ENCODE data around the gene CELSR1. TPM values are rescaled to one million over a fixed set of nuclear protein-coding genes. Genes with fewer than 3 reads are reported as not detected.
"Not testable (repeated sequence)": the region's sequence is repeated elsewhere in the genome, so short reads cannot be mapped to it uniquely, and the experiment has no call there.

Gene CELSR1
- total RNA-seq, 4 donors from 2014 or later = 31.7 to 72.7 (median 54.1) TPM

DNA sequence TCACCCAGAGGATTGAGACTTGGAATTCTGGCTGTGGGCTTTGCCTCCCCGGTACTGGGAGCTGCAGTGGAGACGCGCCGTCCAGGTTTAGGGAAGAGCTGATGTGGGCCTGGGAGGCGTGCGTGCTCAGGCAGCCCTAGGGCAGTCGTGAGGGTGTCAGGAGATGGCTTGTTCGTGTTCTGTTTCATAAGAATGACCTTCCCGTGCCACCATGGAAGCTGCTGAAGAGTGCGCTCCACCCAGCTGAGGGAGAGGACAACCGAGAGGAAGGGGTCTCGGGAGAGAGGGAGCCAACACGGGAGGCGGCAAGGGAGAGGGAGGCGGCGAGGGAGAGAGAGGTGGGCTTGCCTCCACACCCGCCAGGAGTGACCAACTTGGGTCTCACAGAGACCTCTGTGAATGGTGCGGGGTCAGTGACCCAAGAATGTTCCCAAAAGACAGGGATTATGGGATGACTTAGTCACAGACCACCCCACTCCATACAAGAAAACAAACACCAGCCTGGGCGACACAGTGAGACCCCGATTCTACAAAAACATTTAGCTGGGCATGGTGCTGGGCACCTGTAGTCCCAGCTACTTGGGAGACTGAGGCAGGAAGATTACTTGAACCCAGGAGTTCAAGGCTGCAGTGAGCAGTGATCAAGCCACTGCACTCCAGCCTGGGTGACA is 216.6 kb downstream of the CELSR1 start:
- DNase-seq (ENCODE audit: low spot score in 2 of 2) = no peak
- no peak overlapping the region for H3K4me3 ChIP-seq (ENCODE audit: low read depth, poor library complexity, severe bottlenecking)
- TF ChIP-seq, protein P1, sequence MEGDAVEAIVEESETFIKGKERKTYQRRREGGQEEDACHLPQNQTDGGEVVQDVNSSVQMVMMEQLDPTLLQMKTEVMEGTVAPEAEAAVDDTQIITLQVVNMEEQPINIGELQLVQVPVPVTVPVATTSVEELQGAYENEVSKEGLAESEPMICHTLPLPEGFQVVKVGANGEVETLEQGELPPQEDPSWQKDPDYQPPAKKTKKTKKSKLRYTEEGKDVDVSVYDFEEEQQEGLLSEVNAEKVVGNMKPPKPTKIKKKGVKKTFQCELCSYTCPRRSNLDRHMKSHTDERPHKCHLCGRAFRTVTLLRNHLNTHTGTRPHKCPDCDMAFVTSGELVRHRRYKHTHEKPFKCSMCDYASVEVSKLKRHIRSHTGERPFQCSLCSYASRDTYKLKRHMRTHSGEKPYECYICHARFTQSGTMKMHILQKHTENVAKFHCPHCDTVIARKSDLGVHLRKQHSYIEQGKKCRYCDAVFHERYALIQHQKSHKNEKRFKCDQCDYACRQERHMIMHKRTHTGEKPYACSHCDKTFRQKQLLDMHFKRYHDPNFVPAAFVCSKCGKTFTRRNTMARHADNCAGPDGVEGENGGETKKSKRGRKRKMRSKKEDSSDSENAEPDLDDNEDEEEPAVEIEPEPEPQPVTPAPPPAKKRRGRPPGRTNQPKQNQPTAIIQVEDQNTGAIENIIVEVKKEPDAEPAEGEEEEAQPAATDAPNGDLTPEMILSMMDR (IDR thresholded peaks at IDR 0.05) = no peak
- TF ChIP-seq POLR2A (IDR thresholded peaks at IDR 0.05) = no peak
- intact Hi-C loops (cut with DNase I; ENCODE audit: low total_unique reads) = no loop called here
- 91 to 96% methylated on average over 20 of the region's 20 CpGs for WGBS, 2 donors

DNA sequence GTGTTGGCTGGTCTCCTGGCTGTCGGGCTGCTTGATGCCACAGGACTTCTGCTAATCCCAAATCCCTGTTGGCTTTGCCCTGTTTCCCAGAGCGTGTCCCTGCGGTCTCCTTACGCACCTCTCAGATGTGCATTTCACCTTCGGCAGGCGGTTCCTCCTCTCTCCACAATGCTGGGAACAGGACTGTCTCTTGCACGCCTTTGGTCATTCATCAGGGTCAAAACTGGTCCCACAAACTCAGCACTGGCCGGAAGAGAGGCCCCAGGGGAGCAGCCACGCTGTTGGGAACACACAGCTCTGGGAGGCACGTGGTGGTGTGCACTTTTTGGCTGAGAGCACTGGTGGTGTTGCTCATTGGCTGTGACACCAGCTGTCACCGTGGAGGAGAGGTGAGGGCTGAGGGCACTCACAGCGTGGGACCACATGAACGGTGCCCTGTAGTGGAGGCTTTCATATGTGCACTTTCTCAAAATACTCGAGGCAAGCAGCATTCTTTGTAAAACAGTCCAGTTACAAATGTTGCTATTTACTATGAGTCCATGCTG is 217.2 kb downstream of the CELSR1 start:
- H3K4me3 ChIP-seq (ENCODE audit: low read depth, poor library complexity, severe bottlenecking) = no peak overlapping the region
- WGBS, 2 donors = 87 to 92% methylated on average over 13 to 14 of the region's 14 CpGs
- TF ChIP-seq, protein P1 (IDR thresholded peaks at IDR 0.05) = no peak
- TF ChIP-seq POLR2A (IDR thresholded peaks at IDR 0.05) = no peak
- intact Hi-C loops (cut with DNase I; ENCODE audit: low total_unique reads) = no loop called here
- no peak for DNase-seq (ENCODE audit: low spot score in 2 of 2)

DNA sequence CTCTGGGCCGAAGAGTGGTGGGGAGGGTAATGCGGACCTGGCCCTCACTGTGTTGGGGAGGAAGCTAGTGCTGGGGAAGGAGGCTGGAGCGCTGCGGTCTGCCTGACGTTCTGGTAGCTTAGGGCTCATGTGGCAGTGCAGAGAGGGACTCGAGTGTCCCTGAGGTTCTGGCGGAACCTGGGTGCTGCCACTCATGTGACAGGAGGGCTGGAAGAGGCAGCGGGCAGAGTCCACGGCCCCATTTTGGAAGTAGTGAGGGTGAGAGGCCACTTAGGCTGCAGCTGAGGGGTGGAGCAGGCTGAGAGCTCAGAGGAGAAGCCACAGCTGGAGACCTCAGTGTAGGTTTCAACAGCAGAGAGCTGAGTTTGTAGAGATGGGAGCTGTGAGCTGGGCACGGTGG is 218.1 kb downstream of the CELSR1 start:
- no peak overlapping the region for H3K4me3 ChIP-seq (ENCODE audit: low read depth, poor library complexity, severe bottlenecking)
- TF ChIP-seq POLR2A (IDR thresholded peaks at IDR 0.05) = no peak
- TF ChIP-seq, protein P1 (IDR thresholded peaks at IDR 0.05) = no peak
- no peak for DNase-seq (ENCODE audit: low spot score in 2 of 2)
- WGBS, 2 donors = 92 to 98% methylated on average over 10 of the region's 10 CpGs
- intact Hi-C loops (cut with DNase I; ENCODE audit: low total_unique reads) = no loop called here

DNA sequence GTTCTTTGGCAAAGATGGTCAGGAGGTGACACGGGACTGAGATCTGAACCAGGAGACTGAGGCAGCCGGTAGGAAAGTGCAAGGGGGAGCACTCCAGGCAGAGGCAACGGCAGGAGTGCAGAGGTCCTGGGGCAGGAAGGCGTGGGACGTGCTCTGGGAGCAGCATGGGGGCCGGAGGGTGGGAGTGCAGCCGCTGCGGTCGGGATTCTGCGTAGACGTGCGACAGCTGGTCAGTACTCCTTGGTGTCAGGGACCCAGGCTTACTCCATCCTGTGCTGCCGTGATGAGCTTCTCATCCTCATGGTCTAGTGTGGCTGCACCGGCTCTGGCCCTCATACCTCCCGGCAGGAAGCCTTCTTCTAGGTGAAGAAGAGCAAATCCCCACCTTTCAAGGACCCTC is 218.8 kb downstream of the CELSR1 start:
- WGBS, 2 donors = 93 to 95% methylated on average over 15 of the region's 15 CpGs
- DNase-seq (ENCODE audit: low spot score in 2 of 2) = no peak
- intact Hi-C loops (cut with DNase I; ENCODE audit: low total_unique reads) = no loop called here
- no peak overlapping the region for H3K4me3 ChIP-seq (ENCODE audit: low read depth, poor library complexity, severe bottlenecking)
- no peak for TF ChIP-seq POLR2A (IDR thresholded peaks at IDR 0.05)
- TF ChIP-seq, protein P1 (IDR thresholded peaks at IDR 0.05) = no peak

DNA sequence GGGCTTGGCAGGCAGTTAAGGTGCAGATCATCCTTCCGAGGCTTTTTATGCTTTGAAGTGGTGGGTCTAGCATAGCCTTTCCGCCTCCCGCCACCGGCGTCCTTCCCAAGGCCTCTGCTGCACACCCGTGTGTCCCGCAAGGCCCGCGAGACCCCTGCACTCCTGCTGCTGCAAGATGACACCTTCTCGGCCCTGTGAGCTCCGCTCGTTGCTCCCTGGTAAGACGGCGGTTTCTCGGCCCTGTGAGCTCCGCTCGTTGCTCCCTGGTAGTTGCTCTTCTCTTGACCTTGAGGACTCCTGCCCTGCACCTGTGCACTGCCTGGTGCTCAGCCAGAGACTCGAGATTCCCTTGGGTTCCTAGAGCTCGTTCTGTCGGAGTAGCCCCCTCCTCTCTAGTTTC is 219.8 kb downstream of the CELSR1 start:
- 95 to 97% methylated on average over 20 of the region's 20 CpGs for WGBS, 2 donors
- no peak overlapping the region for H3K4me3 ChIP-seq (ENCODE audit: low read depth, poor library complexity, severe bottlenecking)
- TF ChIP-seq, protein P1 (IDR thresholded peaks at IDR 0.05) = no peak
- no peak for TF ChIP-seq POLR2A (IDR thresholded peaks at IDR 0.05)
- DNase-seq (ENCODE audit: low spot score in 2 of 2) = no peak
- intact Hi-C loops (cut with DNase I; ENCODE audit: low total_unique reads) = no loop called here

DNA sequence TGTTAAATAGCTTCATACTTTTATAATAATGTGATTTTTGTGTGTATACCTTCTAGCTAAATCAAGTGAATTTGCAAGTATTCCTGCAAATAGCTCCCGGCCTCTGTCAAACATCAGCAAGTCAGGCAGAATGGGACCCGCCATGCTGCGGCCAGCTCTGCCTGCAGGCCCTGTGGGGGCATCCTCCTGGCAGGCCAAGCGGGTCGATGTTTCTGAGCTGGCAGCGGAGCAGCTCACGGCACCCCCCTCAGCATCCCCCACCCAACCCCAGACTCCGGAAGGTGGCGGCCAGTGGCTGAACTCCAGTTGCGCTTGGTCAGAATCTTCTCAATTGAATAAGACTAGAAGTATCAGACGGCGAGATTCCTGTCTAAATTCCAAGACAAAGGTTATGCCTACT is 221.4 kb downstream of the CELSR1 start:
- TF ChIP-seq, protein P1 (IDR thresholded peaks at IDR 0.05) = no peak
- TF ChIP-seq POLR2A (IDR thresholded peaks at IDR 0.05) = no peak
- intact Hi-C loops (cut with DNase I; ENCODE audit: low total_unique reads) = no loop called here

DNA sequence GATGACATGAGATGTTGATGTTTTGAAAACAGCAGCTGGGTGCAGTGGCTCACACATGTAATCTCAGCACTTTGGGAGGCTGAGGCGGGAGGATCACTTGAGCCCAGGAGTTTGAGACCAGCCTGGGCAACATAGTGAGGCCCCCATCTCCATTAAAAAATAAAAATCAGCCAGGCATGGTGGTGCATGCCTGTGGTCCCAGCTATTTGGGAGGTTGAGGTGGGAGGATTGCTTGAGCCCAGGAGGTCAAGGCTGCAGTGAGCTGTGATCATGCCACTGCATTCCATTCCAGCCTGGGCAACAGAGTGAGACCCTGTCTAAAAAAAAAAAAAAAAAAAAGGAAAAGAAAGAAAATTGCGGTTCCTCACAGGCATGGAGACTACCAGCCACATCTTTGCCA is 224.6 kb downstream of the CELSR1 start:
- intact Hi-C loops (cut with DNase I; ENCODE audit: low total_unique reads) = loop anchor here (5.0 kb wide), 2 partner anchors 191 to 316 kb away; no protein-coding TSS in a partner anchor
- not testable (repeated sequence) for DNase-seq (ENCODE audit: low spot score in 2 of 2); H3K4me3 ChIP-seq (ENCODE audit: low read depth, poor library complexity, severe bottlenecking)
- WGBS, 2 donors = 98% methylated on average over 2 of the region's 2 CpGs

More for the DNA sequence above, 221.4 kb downstream of the CELSR1 start:
- no peak for DNase-seq (ENCODE audit: low spot score in 2 of 2)
- WGBS, 2 donors = 91 to 94% methylated on average over 12 of the region's 12 CpGs
- H3K4me3 ChIP-seq (ENCODE audit: low read depth, poor library complexity, severe bottlenecking) = no peak overlapping the region

Measured in lower leg skin (tissue), 4 donors.